NT2/D1 (cell line): ENCODE results near the gene SRSF5.

ENCODE experiments used
- YY1 ChIP-seq: IDR thresholded peaks from 2 replicates; pipeline ENCODE4 v1.6.1; 2011; ENCODE audit not compliant: insufficient read length, insufficient read depth
- ZNF274 ChIP-seq: IDR thresholded peaks from 2 replicates; pipeline ENCODE4 v1.6.1; 2011; ENCODE audit warnings: mild to moderate bottlenecking, low read depth, low read length

DNA sequence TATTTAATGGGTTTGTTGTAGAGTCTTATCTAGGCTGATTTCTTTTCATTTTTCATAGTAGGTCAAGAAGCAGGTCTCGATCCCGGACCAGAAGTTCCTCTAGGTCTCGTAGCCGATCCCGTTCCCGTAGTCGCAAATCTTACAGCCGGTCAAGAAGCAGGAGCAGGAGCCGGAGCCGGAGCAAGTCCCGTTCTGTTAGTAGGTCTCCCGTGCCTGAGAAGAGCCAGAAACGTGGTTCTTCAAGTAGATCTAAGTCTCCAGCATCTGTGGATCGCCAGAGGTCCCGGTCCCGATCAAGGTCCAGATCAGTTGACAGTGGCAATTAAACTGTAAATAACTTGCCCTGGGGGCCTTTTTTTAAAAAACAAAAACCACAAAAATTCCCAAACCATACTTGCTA, 4.2 kb downstream of the SRSF5 start:
- TF ChIP-seq ZNF274 (no peak), YY1 (no peak)
